Activated naive CD4-positive, alpha-beta T cell treated with anti-CD3 and anti-CD28 coated beads, Interleukin-2, amount 50 U/mL, for 72 hours (primary cell): ENCODE data around the gene GNG2. TPM values are rescaled to one million over a fixed set of nuclear protein-coding genes. Genes with fewer than 3 reads are reported as not detected.
A peak's percentile ranks its signal among the peaks of the same experiment; 100 is the strongest.

Source experiments
- ATAC-seq, 2 donors: fragments of 150-1000 bp; cut with Tn5 transposase; 2 replicates each; pipeline ENCODE4 v1.10.0; 2021; ENCODE audit warnings: mild to moderate bottlenecking in 2 of 2, moderate library complexity in 2 of 2
- DNase-seq, 2 donors: peaks; one replicate each; pipeline ENCODE4 v3.0.0; 2021 to 2022; ENCODE audit warnings: low spot score in 2 of 2
- H3K27ac Mint-ChIP-seq, 2 donors: one replicate each; pipeline ENCODE4 v1.8.0; 2022; ENCODE audit warnings: mild to moderate bottlenecking in 2 of 2, mixed read lengths in 2 of 2
- H3K36me3 Mint-ChIP-seq, 2 donors: one replicate each; pipeline ENCODE4 v1.8.0; 2022; ENCODE audit warnings: mixed read lengths in 2 of 2
- H3K9me3 Mint-ChIP-seq, 2 donors: one replicate each; pipeline ENCODE4 v1.8.0; 2022; ENCODE audit warnings: mixed read lengths in 2 of 2
- total RNA-seq, 2 donors: library from RNA; stranded (reverse); gene quantifications; one replicate each; pipeline ENCODE4 v1.2.3, GENCODE V29; 2022

GNG2 gene
- total RNA-seq, 2 donors from 2014 or later: 79.8 to 121 TPM

GRCh38 chr14:51912112-51912786, 51.8 kb downstream of the GNG2 start:
- ATAC-seq: no peak
- Mint-ChIP-seq H3K27ac (no peak overlapping the region), H3K36me3 (peaks cover 16 to 74% of the 10 kb centered on the region in 2 donors)

GRCh38 chr14:51914310-51914709, 53.9 kb downstream of the GNG2 start:
- Mint-ChIP-seq H3K9me3 (peaks cover 4 to 10% of the 10 kb centered on the region in 2 donors), H3K36me3 (peaks cover 13 to 59% of the 10 kb centered on the region in 2 donors), H3K27ac (no peak overlapping the region)
- ATAC-seq: no peak
- DNase-seq: no peak

More at GRCh38 chr14:51912112-51912786, 51.8 kb downstream of the GNG2 start:
- no peak for DNase-seq
- H3K9me3 Mint-ChIP-seq: peaks cover 4 to 16% of the 10 kb centered on the region in 2 donors

GRCh38 chr14:51917193-51917592, 56.8 kb downstream of the GNG2 start:
- DNase-seq (no peak), ATAC-seq (no peak)
- H3K36me3 Mint-ChIP-seq: peaks cover 5 to 36% of the 10 kb centered on the region in 2 donors
- H3K9me3 Mint-ChIP-seq: peaks cover 0 to 5% of the 10 kb centered on the region in 2 donors
- H3K27ac Mint-ChIP-seq: peak overlapping the region in 1 of 2 donors; percentile 22

- no peak for ATAC-seq
Observed at GRCh38 chr14:51921026-51921425, 60.6 kb downstream of the GNG2 start.

GRCh38 chr14:51922624-51923023, 62.2 kb downstream of the GNG2 start:
- peak overlapping the region in 1 of 2 donors; percentile 76 for H3K27ac Mint-ChIP-seq
- peaks cover 0 to 9% of the 10 kb centered on the region in 2 donors for H3K9me3 Mint-ChIP-seq
- no peak for ATAC-seq
- no peak for DNase-seq
- H3K36me3 Mint-ChIP-seq: peaks cover 8 to 31% of the 10 kb centered on the region in 2 donors

More at GRCh38 chr14:51921026-51921425, 60.6 kb downstream of the GNG2 start:
- H3K27ac Mint-ChIP-seq: no peak overlapping the region
- peaks cover 0 to 9% of the 10 kb centered on the region in 2 donors for H3K9me3 Mint-ChIP-seq
- no peak for DNase-seq
- peaks cover 5 to 28% of the 10 kb centered on the region in 2 donors for H3K36me3 Mint-ChIP-seq

GRCh38 chr14:51924600-51924999, 64.2 kb downstream of the GNG2 start:
- H3K36me3 Mint-ChIP-seq: peaks cover 8 to 27% of the 10 kb centered on the region in 2 donors
- ATAC-seq: no peak
- no peak overlapping the region for H3K27ac Mint-ChIP-seq
- H3K9me3 Mint-ChIP-seq: peaks cover 0 to 6% of the 10 kb centered on the region in 2 donors
- no peak for DNase-seq

GRCh38 chr14:51925980-51926379, 65.6 kb downstream of the GNG2 start:
- DNase-seq: no peak
- no peak for ATAC-seq
- H3K9me3 Mint-ChIP-seq: peaks cover 0 to 13% of the 10 kb centered on the region in 2 donors
- peaks cover 13 to 36% of the 10 kb centered on the region in 2 donors for H3K36me3 Mint-ChIP-seq
- H3K27ac Mint-ChIP-seq: peak overlapping the region in 1 of 2 donors; percentile 73

- H3K36me3 Mint-ChIP-seq: peaks cover 17 to 41% of the 10 kb centered on the region in 2 donors
- ATAC-seq (no peak), DNase-seq (no peak)
- peak overlapping the region in 1 of 2 donors; percentile 73 for H3K27ac Mint-ChIP-seq
- peaks cover 4 to 18% of the 10 kb centered on the region in 2 donors for H3K9me3 Mint-ChIP-seq
Observed at GRCh38 chr14:51926449-51926848, 66.0 kb downstream of the GNG2 start.

GRCh38 chr14:51928568-51928967, 68.2 kb downstream of the GNG2 start:
- ATAC-seq (no peak), DNase-seq (no peak)
- Mint-ChIP-seq H3K27ac (no peak overlapping the region), H3K36me3 (peaks cover 26 to 53% of the 10 kb centered on the region in 2 donors), H3K9me3 (peaks cover 5 to 23% of the 10 kb centered on the region in 2 donors)

GRCh38 chr14:51929166-51929565, 68.8 kb downstream of the GNG2 start:
- DNase-seq (no peak), ATAC-seq (no peak)
- peaks cover 5 to 25% of the 10 kb centered on the region in 2 donors for H3K9me3 Mint-ChIP-seq
- H3K27ac Mint-ChIP-seq: no peak overlapping the region
- H3K36me3 Mint-ChIP-seq: peaks cover 30 to 56% of the 10 kb centered on the region in 2 donors

- Mint-ChIP-seq H3K9me3 (peaks cover 5 to 21% of the 10 kb centered on the region in 2 donors), H3K27ac (peak overlapping the region; percentile 48 to 97), H3K36me3 (peaks cover 30 to 59% of the 10 kb centered on the region in 2 donors)
- ATAC-seq (peak; percentile 18 to 34), DNase-seq (no peak)
Observed at GRCh38 chr14:51929910-51930682, 69.7 kb downstream of the GNG2 start.

GRCh38 chr14:51931308-51931707, 70.9 kb downstream of the GNG2 start:
- DNase-seq: peak in 1 of 2 donors; percentile 10
- ATAC-seq: peak; percentile 70 to 90
- peaks cover 28 to 53% of the 10 kb centered on the region in 2 donors for H3K36me3 Mint-ChIP-seq
- peaks cover 5 to 21% of the 10 kb centered on the region in 2 donors for H3K9me3 Mint-ChIP-seq
- peak overlapping the region; percentile 48 to 97 for H3K27ac Mint-ChIP-seq

GRCh38 chr14:51933191-51933590, 72.8 kb downstream of the GNG2 start:
- ATAC-seq: no peak
- peaks cover 23 to 44% of the 10 kb centered on the region in 2 donors for H3K36me3 Mint-ChIP-seq
- H3K27ac Mint-ChIP-seq: peak overlapping the region; percentile 15 to 50
- no peak for DNase-seq
- peaks cover 5 to 23% of the 10 kb centered on the region in 2 donors for H3K9me3 Mint-ChIP-seq

GRCh38 chr14:51938137-51938536, 77.7 kb downstream of the GNG2 start:
- H3K36me3 Mint-ChIP-seq: peaks cover 19 to 47% of the 10 kb centered on the region in 2 donors
- no peak for ATAC-seq

GRCh38 chr14:51938821-51939220, 78.4 kb downstream of the GNG2 start:
- H3K27ac Mint-ChIP-seq: peak overlapping the region in 1 of 2 donors; percentile 19
- peaks cover 3 to 16% of the 10 kb centered on the region in 2 donors for H3K9me3 Mint-ChIP-seq
- no peak for DNase-seq
- ATAC-seq: no peak
- H3K36me3 Mint-ChIP-seq: peaks cover 12 to 47% of the 10 kb centered on the region in 2 donors

More at GRCh38 chr14:51938137-51938536, 77.7 kb downstream of the GNG2 start:
- DNase-seq: no peak
- Mint-ChIP-seq H3K9me3 (peaks cover 3 to 17% of the 10 kb centered on the region in 2 donors), H3K27ac (peak overlapping the region in 1 of 2 donors; percentile 19)

- Mint-ChIP-seq H3K27ac (no peak overlapping the region), H3K36me3 (peaks cover 10 to 47% of the 10 kb centered on the region in 2 donors), H3K9me3 (peaks cover 3 to 16% of the 10 kb centered on the region in 2 donors)
- DNase-seq (no peak), ATAC-seq (no peak)
Observed at GRCh38 chr14:51939226-51939625, 78.8 kb downstream of the GNG2 start.
